Left lobe of liver (tissue), 2 donors: ENCODE results near the gene WWC1. TPM values are rescaled to one million over a fixed set of nuclear protein-coding genes. Genes with fewer than 3 reads are reported as not detected.
"Not testable (repeated sequence)": the region's sequence is repeated elsewhere in the genome, so short reads cannot be mapped to it uniquely, and the experiment has no call there.

Source experiments
- ATAC-seq: fragments of 200-7000 bp; cut with Tn5 transposase; one replicate; pipeline ENCODE4 v1.9.1; 2020; ENCODE audit warnings: mild to moderate bottlenecking, moderate library complexity
- DNase-seq: peaks from one replicate; pipeline ENCODE4 v3.0.0-alpha.2; 2020; ENCODE audit warnings: low spot score
- total RNA-seq: library from RNA; stranded (reverse); gene quantifications from one replicate; pipeline ENCODE4 v1.2.1, GENCODE V29; 2021
- donor health status: DM: no; HTN: no; CAD: no; lungs with moderate emphysema.
- donor health status: DM: no; HTN: yes; CAD: no.

WWC1 gene
- total RNA-seq, 1 donor from 2014 or later = 11.2 TPM

DNA sequence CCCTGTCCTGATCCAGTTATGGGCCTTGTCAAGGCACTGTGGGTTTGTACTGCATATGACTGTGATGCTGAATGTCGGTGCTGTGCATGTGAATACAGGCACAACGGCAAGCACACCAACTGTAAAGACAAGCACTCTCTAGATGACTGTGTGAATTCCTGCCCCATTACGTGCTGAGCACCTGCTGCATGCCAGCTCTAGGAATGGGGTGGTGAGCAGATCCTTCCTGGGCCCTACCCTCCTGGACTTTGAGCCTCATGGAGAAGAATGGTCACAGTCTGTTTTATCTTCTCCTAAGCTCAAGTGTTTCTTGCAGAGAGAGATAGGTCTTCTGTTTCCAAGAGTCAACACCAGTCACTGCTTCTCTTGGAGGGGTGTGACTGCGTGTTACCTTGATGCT lies 138.9 kb downstream of the WWC1 start:
- no peak for ATAC-seq
- no peak for DNase-seq

GRCh38 chr5:168432903-168433302 lies 141.5 kb downstream of the WWC1 start:
- no peak for DNase-seq
- no peak for ATAC-seq

GRCh38 chr5:168434001-168434400 lies 142.6 kb downstream of the WWC1 start:
- ATAC-seq = no peak
- DNase-seq = no peak

GRCh38 chr5:168434746-168435321 lies 143.4 kb downstream of the WWC1 start:
- no peak for ATAC-seq
- no peak for DNase-seq

DNA sequence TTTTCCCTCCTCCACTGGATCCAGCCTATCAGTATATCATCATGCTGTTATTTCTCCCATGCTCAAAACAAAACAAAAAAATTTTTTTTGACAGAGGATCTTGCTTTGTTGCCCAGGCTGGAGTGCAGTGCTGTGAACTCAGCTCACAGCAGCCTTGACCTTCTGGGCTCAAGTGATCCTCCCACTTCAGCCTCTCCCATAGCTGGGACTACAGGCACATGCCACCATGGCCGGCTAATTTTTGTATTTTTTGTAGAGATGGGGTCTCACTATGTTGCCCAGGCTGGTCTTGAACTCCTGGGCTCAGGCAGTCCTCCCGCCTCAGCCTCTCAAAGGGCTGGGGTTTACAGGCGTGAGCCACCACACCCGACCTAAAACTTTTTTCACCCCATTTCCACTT lies 143.9 kb downstream of the WWC1 start:
- DNase-seq, ATAC-seq: not testable (repeated sequence)

DNA sequence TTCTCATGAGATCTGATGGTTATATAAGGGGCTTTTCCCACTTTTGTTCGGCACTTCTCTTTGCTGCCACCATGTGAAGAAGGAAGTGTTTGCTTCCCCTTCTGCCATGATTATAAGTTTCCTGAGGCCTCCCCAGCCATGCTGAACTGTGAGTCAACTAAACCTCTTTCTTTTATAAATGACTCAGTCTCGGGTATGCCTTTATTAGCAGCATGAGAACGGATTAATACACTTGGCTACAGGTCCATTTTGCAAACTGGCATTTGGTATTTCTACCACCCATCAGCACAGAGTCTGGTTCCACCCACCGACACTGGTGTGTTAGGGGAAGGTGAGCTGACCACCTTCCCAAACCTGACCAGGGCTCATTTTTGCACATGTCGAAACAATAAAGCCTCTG lies 146.9 kb downstream of the WWC1 start:
- ATAC-seq = no peak

DNA sequence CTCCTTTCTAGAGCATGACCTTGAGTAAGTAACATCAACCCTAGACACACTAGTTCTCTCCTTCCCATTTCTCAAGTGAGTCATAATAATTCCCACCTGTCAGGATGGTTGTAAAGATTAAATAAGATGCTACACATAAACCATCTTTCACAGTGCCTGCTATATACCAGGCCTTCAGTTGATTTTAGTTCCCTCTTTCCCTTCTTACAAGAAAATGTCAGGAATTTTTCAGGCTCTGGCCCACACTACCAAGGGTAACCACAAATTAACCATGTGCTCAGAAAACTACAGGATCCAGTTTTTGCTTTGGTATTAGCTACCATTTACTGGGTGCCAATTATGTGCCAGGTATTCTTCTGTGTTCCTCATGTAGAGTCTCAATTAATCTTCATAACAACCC lies 152.1 kb downstream of the WWC1 start:
- no peak for DNase-seq
- ATAC-seq = no peak

More for the DNA sequence above, 146.9 kb downstream of the WWC1 start:
- no peak for DNase-seq

DNA sequence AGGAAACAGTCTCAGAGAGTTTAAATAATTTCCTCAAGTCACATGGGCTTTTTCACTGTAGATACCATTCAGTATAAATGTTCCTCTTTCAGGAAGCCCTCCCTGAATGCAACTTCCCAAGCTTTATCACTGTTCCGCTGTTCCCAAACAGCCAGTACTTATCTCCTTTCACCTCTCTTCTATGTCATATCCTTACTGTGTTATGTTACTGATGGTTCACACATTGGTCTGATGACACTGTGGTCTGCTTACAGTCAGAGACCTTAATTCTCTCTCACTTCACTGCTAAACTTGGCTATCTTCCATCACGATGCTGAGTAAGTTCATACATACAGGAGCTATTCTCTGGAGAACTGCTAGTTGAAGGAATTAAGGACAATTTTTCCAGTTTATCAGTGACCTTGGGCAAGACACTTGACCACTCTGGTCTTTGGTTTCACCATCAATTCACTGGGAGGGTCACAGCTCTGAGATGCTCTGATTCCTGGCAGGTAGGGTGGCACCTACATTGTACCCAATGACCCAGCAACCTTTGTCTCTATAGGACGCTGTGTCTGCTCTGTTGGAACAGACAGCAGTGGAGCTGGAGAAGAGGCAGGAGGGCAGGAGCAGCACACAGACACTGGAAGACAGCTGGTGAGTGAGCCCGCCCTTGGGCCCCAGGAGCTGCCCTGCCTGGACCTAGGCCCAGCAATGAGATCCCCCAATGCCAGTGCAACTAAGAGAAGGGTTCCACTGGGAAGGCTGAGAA lies 152.7 kb downstream of the WWC1 start:
- no peak for ATAC-seq
- DNase-seq = no peak

- ATAC-seq = no peak
- no peak for DNase-seq
Measured at GRCh38 chr5:168446983-168447619, 155.7 kb downstream of the WWC1 start.

- no peak for ATAC-seq
- no peak for DNase-seq
Measured at GRCh38 chr5:168447808-168448207, 156.4 kb downstream of the WWC1 start.

DNA sequence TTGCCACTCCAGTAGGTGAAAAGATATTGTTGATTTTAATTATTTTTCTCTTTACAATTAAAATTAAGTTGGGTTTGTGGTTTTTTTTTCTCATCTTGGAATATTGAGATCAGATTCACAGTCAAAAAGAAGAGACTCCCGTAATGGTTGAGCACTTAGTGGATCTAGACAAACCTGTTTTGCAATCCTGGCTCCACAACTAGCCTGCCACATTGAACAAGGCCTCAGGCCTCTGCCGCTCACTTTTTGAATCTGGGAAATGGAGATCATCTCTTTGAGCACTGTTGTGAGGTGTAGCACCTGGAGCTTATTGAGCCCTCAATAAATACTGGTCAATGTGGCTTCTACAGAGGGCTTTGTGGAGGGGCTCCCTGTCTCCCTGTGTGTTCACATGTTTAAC lies 157.7 kb downstream of the WWC1 start:
- ATAC-seq (no peak), DNase-seq (no peak)

- ATAC-seq = no peak
- no peak for DNase-seq
Measured at GRCh38 chr5:168451565-168451964, 160.1 kb downstream of the WWC1 start.

- ATAC-seq = no peak
Measured at GRCh38 chr5:168455201-168455600, 163.8 kb downstream of the WWC1 start.

DNA sequence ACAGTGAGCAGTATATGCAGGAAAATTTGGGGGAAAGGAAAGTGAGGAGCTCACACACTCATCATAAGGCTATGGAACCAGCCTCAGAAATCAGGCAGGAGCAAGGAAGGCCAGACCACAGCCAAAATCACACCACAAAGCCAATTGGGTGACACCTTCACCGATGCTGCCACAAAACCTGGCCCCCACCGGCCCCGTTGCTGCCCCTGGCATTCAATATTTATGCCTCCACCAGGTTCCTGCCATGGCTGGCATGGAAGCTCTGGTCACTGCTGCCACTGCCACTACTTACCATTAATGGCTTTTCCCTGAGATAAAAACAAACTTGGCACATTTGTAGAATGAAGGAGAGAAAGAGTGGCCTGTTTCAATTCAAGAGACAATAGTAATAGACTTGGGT lies 166.1 kb downstream of the WWC1 start:
- ATAC-seq = no peak
- DNase-seq = no peak

More at GRCh38 chr5:168455201-168455600, 163.8 kb downstream of the WWC1 start:
- DNase-seq = no peak

DNA sequence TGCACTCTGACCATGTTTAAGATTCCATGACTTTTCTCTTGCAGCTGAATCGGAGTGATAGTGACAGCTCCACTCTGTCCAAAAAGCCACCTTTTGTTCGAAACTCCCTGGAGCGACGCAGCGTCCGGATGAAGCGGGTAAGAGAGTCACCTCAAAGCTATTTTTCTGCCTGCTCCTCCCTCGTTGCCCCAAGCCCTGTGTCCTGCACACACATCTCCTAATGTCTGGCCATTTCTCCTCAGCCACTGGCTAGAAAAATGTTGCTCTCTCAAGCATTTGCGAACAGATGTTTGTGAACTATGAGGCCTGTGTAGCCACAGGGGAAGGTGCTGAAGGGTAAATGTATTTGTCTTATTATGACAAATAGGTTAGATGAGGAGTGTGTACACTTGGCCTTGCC lies 169.2 kb downstream of the WWC1 start:
- no peak for ATAC-seq
- no peak for DNase-seq

- DNase-seq = no peak
- no peak for ATAC-seq
Measured at GRCh38 chr5:168463081-168463480, 171.6 kb downstream of the WWC1 start.

DNA sequence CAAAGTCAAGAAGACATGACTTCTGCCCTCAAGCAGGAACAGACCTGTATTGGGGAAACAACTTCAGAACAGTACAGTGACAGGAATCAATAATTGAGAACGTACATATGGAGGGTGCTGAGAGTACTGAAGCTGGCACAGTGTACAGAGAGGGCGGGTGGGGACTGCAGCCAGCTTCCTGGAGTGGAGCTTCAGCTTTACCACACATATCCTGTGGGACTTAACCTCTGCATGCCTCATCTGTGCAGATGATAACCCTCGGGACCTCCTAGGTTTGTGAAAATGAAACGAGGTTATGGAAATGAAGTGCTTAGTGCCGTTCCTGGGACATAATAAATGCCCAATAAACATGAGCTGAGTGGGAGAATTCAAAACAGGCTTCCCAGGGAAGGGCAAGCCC lies 172.8 kb downstream of the WWC1 start:
- no peak for DNase-seq
- ATAC-seq = no peak

DNA sequence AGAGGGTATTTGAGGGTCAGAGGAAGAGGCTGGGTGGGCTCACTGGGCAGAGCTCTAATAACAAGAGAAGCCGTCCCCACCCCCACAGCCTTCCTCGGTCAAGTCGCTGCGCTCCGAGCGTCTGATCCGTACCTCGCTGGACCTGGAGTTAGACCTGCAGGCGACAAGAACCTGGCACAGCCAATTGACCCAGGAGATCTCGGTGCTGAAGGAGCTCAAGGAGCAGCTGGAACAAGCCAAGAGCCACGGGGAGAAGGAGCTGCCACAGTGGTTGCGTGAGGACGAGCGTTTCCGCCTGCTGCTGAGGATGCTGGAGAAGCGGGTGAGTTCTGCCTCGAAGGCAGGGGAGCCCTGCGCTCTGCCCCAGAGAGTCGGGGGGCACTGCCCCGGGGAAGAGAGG lies 173.2 kb downstream of the WWC1 start:
- ATAC-seq (no peak), DNase-seq (no peak)

GRCh38 chr5:168467755-168468330 lies 176.4 kb downstream of the WWC1 start:
- DNase-seq = no peak
- ATAC-seq = no peak

DNA sequence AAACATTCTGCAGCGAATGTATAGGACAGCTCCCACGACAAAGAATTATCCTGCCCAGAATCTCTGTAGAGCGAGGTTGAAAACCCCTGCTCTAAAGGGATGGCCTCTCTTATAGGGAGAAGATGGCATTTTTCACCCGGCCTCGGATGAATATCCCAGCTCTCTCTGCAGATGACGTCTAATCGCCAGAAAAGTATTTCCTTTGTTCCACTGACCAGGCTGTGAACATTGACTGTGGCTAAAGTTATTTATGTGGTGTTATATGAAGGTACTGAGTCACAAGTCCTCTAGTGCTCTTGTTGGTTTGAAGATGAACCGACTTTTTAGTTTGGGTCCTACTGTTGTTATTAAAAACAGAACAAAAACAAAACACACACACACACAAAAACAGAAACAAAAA lies 177.4 kb downstream of the WWC1 start:
- DNase-seq (no peak), ATAC-seq (no peak)

GRCh38 chr5:168469816-168470215 lies 178.4 kb downstream of the WWC1 start:
- ATAC-seq = no peak
- DNase-seq = no peak

DNA sequence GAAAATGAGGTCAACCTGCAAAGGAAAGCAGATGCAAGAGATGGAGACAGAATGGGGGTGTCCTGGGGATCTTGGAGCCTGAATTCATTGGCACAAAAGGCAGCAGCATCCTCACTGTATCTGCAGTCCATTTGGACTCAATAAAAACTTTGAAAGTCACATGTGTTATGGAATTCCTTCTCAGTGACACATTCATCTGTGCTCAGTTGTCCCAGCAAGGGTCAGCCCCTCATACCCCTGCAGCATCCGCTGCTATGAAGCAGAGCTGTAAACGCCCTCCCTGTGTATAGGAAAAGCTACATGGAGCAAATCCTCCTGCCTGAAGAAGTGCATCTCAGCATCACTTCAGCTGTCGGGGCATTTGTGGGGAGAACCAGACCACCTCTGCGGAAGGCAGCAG lies 180.3 kb downstream of the WWC1 start:
- no peak for DNase-seq
- ATAC-seq = no peak
